ENCODE measurements around the gene GSTT2. TPM values are rescaled to one million over a fixed set of nuclear protein-coding genes. Genes with fewer than 3 reads are reported as not detected.
"Not testable (repeated sequence)": the region's sequence is repeated elsewhere in the genome, so short reads cannot be mapped to it uniquely, and the experiment has no call there.

Gene GSTT2
- 2.3 TPM for polyA plus RNA-seq (2013, experiment 1 of 2; ENCODE audit: insufficient read length)
- 1.6 TPM for polyA plus RNA-seq (2013, experiment 2 of 2; ENCODE audit: insufficient read length)

- not testable (repeated sequence) for DNase-seq
These were observed at the start of gene GSTT2 for GRCh38 chr22:23979557-23980240. Gene GSTT2, plus strand, starts transcription at chr22:23980134.

DNA sequence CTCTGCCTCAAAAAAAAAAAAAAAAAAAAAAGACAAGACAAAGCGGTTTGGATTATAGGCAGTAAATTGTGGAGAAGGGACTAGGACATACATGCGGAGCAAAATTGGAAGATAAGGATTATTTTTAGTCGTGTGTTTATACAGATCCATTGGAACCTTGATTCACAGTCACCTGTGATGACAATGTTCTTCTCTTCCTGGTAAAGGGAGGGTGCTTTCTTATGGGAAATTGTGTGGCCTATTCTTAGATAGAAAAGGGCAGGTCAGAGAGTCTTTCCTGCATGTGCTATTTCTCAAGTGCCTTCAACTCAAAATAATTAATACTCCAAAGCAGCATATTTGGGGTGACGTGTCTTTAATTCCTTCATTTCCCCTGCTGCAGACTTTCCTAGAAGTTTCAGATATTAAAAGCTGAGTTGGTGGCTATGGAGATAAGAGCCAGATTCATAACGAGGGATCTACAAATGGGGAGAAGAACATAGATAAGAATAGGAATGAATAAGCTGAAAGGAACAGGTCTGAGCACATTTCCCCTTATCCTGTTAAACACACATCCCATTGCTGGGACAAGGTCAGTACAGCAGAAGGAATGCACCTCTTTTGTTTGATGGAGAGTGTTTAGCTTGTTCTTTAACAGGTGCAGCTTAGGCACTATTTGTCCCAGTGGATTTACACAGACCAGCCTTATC lies 41.5 kb upstream of the GSTT2 start:
- no peak for DNase-seq

- no peak for DNase-seq
These were observed 40.9 kb upstream of the GSTT2 start for GRCh38 chr22:23939017-23939357.

DNA sequence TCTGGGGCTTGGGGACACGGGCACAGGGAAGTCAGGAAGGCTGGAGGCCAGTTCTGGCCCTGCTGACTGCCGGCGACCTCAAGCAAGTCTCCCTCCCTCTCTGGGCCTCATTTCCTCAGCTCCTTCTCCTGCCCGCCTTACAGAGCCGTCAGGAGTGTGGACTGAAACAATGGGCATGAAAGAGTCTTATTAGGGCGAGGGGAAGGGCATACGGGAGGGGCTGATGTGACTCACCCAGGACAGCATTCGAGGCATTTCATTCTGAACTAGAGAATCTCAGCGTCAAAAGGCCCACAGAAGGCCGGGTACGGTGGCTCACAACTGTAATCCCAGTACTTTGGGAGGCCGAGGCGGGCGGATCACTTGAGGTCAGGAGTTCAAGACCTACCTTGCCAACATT lies 39.8 kb upstream of the GSTT2 start:
- DNase-seq: not testable (repeated sequence)

DNA sequence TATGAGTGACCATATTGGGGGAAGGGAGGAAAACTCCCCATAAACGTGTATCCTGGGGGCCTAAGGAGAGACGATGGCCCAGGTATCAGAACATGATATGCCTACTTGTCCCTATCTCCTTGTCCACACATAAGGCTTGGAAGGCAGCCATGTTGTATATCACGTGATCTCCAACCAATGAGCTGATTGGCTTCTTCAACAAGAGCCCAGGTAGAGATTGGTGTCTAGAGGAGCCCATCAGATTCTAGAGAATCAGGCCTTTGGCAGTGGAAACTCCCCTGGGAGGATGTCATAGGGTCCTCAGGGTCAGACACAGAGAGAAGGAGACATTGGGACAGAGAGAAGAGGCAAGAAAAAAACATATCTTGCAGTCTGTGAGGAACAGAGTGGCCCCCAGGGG lies 32.5 kb upstream of the GSTT2 start:
- not testable (repeated sequence) for DNase-seq

DNA sequence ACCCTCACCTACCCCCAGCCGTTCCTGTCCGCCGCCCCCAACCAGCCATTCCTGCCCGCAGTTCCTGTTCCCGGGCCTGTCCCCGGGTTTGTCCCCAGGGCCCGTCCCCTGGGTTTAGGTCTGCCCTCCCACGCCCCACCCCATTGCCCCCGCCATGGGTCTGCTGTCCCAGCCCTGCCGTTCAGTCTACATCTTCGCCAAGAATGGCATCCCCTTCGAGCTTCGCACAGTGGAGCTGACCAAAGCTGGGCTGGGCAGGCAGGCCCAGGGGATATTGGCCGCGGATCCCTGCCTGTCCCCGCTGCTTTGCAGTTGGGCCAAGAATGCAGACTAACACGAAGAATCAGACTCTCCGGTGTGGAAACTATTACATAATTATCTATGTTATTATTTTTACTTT lies 30.2 kb upstream of the GSTT2 start:
- DNase-seq: not testable (repeated sequence)

DNA sequence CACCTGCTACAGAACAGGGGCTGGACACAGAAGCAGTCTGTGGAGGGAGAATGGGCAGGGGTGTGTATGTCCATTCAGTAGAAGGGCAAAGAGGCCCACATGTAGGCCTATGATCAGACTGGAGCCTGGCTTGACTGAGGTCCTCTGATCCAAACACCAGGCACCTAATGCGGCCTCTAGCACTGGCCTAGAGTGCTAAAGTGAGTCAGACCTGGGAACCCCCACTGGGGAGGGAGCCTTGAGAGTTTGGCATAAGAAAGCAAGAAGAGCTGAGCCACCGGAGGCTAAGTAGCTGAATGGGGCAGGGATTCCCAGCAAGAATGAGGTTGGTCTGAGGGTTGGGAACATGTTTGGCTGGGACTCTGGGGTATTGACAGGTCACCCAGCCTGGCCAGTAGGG lies 28.6 kb upstream of the GSTT2 start:
- DNase-seq: not testable (repeated sequence)

DNA sequence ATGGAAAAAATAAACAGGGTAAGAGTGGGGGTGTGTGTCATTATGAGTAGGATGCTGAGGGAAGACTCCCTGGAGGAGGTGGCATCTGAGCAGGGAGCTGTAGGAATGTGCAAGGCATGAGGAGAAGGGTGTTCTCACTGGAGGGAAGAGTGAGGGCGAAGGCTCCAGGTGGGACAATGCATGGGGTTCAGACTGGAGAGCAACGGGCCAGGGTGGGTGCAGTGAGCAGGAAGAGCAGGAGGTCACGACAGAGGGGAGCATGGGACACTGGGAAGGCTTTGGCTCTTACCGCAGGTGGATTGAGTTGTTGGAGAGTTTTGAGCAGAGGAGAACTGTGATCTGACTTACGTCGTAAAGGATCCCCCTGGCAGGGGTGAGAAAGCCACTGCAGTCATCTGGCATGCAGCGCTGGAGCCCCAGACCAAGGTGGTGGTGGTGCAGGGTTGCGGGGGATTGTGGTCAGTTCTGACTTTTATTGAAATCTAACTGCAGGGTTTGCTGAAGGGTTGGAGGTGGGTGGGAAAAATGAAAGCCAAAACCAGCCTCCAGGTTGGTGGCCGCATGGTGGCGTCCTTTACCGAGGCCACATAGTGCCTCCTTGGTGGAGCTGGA lies 27.0 kb upstream of the GSTT2 start:
- DNase-seq: not testable (repeated sequence)

DNA sequence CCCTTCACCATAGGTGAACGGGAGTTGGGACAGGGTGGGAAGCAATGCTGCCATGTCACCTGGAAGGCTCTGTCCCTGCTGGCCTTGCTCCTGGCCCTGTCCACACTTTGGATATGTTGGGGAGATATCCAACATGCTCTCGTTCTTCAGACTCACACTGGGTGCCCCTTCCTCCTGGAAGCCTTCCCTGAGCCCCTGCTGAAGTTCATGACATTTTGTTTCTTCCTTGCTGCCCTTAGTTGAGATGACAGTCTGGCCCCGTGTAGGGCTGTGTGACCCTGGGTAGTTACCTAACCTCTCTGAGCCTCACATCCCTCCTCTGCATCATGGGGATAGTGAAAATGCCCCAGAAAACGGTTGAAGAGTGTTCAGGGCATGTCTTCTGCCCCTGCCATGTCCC lies 26.4 kb upstream of the GSTT2 start:
- DNase-seq: not testable (repeated sequence)

GRCh38 chr22:23954193-23954990 lies 25.5 kb upstream of the GSTT2 start:
- DNase-seq: not testable (repeated sequence)

DNA sequence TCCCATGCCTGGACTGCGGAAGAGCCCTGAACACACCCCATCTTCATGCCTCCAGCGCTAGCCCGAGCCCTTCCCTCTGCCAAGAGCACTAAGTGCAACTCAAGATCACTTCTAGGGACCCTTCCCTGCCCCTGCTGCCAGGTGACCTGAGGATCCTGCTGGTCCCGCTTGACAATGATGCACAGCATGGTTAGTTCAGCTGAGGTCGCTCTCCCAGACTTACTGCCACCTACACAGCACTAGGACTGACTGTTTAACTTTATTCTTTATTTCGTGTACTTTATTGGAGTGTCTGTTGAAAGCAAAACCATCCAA lies 25.0 kb upstream of the GSTT2 start:
- DNase-seq: not testable (repeated sequence)

- DNase-seq: not testable (repeated sequence)
These were observed 24.0 kb upstream of the GSTT2 start for GRCh38 chr22:23955886-23956285.

- DNase-seq: peak; percentile 67
These were observed 23.5 kb upstream of the GSTT2 start for GRCh38 chr22:23956301-23956900.

DNA sequence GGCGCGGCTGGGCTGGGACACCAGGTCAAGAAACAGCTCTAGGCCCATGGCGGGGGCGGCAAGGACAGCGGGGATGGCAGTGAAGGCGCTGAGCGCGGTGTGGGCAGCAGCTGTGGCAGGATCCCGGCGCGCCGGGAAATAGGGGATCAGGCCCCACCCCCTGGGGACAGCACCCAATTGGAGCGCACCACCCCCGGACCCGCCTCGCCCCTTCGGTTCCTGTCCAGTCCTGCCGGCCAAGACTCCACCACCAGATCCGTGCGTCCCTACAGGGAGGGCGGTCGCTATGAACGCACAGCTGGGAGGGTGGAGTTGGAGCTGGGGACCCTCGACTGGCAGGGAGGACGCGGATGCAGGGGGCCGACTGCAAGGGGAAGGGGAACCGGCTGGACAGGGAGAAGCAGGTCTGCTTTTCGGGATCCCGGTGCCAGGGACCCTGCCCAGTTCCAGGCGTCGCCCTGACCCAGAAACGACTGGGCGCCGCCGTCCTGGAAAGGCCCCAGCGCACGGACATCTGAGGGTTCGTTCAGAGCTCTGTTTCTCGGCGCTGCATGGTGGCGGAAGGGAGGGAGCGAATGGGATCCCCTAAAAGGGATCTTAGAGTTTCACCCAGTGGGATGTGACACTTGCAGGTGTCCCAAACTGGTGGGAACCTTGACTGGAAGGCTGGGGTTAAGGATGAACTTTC lies 18.7 kb upstream of the GSTT2 start, which contains the start of gene GSTT2B:
Gene GSTT2B, minus strand, starts transcription at position 112 of the 688 bp plus-strand sequence. Its CDS starts 64 bp downstream, at position 48.
- DNase-seq: not testable (repeated sequence)

DNA sequence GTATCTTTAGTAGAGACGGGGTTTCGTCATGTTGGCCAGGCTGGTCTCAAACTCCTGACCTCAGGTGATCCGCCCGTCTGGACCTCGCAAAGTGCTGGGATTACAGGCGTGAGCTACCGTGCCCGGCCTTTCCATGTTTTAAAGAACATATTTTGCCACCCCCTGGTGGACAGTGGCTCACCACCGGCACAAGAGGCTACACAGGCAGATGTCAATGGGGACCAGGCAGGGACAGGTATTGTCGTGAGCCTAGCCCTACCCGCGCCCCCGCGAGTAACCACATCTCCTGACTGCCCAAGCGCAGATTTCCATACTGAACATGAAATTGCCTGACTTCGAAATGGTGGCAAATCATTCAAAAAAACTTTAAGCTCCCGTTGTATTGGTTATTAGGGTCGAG lies 13.8 kb upstream of the GSTT2 start:
- DNase-seq: not testable (repeated sequence)

DNA sequence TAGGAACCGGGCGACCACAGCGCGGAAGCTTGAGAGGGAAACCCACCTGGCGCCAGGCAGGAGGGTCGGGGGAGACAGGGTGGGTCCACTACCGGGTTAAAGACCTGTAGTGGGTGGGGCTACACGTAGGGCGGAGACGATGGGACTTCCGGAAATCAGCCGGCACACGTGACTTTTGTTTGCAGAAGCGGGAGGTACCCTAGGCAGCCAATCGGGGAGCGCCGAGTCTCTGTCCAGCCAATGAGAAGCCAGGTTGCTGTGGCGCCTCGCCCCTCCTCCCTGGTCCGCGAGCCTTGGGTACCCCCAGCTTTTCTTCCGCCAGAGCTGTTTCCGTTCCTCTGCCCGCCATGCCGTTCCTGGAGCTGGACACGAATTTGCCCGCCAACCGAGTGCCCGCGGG lies 13.4 kb upstream of the GSTT2 start, which contains the start of gene DDTL:
Gene DDTL, plus strand, starts transcription at position 321 of the 400 bp plus-strand sequence. Its CDS starts 27 bp downstream, at position 348.
- DNase-seq: not testable (repeated sequence)

- DNase-seq: no peak
These were observed 10.9 kb upstream of the GSTT2 start for GRCh38 chr22:23969071-23969470.

DNA sequence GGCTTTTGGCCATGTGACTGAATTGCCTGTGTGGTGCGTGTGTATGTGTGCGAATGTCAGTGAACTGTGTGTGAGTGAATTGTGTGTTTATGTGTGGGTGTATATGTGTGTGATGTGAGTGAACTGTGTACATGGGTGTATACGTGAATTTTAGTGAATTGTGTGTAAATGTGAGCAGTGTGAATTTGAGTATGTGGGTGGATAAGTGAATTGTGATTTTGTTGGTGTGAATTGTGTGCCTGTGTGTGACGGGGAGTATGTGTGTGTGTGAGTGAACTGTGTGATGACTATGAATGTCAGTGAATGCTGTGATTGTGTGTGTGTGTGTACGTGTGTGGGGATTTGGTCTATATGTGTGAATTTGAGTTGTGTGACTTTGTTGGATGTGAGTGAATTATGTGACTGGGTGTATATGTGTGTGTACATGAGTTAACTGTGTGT lies 9.7 kb upstream of the GSTT2 start:
- DNase-seq: no peak

DNA sequence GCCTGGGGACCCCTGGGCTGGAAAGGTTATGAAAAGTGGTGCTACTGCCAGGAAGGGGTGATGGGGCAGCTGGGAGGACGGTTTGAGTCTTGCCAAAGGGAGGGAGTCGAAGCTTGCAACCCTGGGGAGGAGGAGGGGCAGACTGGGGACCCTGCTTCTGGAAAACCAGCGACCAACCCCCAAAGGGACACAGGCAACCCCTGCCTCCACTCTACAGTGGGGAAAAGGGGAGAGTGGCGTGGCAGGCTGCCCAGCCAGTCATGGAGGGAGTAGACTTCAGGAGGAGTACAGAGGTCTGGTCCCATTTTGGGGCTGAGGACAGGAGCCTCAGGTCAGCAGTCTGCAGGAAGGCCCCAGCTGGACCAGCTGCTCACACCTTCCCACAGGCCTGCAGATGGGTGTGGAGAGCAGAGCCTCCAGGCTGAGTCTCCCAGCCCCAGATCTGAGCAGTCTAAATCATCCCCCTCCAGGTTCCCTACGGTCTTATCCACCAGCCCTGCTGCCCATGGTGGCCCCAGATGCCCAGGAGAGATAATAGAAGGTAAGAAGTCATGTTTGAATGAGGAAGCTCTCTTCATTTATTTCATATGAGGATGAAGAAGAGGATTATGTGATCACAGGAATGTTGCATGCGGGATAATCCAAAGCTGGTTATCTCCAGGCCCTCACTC lies 9.0 kb upstream of the GSTT2 start:
- DNase-seq: no peak

GRCh38 chr22:23971927-23972326 lies 8.0 kb upstream of the GSTT2 start:
- DNase-seq: not testable (repeated sequence)

DNA sequence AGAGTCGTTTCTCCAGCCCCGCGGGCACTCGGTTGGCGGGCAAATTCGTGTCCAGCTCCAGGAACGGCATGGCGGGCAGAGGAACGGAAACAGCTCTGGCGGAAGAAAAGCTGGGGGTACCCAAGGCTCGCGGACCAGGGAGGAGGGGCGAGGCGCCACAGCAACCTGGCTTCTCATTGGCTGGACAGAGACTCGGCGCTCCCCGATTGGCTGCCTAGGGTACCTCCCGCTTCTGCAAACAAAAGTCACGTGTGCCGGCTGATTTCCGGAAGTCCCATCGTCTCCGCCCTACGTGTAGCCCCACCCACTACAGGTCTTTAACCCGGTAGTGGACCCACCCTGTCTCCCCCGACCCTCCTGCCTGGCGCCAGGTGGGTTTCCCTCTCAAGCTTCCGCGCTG lies 5.6 kb upstream of the GSTT2 start, which contains the start of gene DDT:
Gene DDT, minus strand, starts transcription at position 97 of the 400 bp plus-strand sequence. Its CDS starts 27 bp downstream, at position 70.
- not testable (repeated sequence) for DNase-seq

Data from fibroblast of skin of back (primary cell).